Activated CD4-positive, alpha-beta T cell treated with anti-CD3 and anti-CD28 coated beads, Interleukin-2, amount 50 U/mL, for 4 hours (primary cell): ENCODE results near the gene NR2F2.

Experiments
- DNase-seq, 2 experiments: peaks; one replicate each; pipeline ENCODE4 v3.0.0-alpha.2; 2020

Gene NR2F2

GRCh38 chr15:96333131-96334016 lies 2.9 kb downstream of the NR2F2 start:
- no peak for DNase-seq

GRCh38 chr15:96334017-96334704 lies 3.7 kb downstream of the NR2F2 start:
- no peak for DNase-seq

DNA sequence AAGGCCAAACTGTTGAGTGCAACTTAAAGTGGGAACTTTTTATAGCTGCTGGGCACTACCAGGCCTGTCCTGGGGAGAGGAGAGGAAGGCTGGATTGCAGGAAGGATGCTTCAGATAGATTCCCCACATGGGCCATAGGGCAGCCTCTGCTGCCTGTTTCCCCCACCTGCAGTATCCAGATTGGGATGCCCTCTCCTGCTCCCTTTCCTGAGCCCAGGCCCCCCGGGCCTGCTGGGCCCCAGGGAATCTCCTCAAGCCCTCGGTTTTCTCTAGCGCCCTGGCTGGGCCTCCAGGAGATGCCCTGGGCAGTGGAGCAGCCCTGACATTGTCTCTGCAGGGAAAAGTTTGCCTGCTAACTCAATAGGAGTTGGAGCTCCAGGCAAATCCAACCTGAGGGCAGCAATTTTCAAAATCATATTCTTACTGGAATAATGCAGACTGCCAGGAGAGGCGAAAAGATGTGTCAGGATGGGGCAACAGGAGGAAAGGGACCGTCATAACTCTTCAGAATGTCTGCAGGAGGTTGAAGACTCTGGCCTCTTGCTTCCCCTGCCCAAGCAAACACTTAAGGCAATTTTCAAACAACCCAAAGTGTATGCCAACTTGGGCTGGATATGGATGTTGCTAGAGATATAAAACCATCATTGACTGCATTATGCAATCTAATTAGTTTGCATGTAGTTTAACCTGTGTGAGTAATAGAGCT lies 4.4 kb downstream of the NR2F2 start:
- DNase-seq, result no peak

- no peak for DNase-seq
These were observed 5.0 kb downstream of the NR2F2 start for GRCh38 chr15:96335411-96336024.

GRCh38 chr15:96336108-96336595 lies 5.7 kb downstream of the NR2F2 start:
- DNase-seq, result no peak

DNA sequence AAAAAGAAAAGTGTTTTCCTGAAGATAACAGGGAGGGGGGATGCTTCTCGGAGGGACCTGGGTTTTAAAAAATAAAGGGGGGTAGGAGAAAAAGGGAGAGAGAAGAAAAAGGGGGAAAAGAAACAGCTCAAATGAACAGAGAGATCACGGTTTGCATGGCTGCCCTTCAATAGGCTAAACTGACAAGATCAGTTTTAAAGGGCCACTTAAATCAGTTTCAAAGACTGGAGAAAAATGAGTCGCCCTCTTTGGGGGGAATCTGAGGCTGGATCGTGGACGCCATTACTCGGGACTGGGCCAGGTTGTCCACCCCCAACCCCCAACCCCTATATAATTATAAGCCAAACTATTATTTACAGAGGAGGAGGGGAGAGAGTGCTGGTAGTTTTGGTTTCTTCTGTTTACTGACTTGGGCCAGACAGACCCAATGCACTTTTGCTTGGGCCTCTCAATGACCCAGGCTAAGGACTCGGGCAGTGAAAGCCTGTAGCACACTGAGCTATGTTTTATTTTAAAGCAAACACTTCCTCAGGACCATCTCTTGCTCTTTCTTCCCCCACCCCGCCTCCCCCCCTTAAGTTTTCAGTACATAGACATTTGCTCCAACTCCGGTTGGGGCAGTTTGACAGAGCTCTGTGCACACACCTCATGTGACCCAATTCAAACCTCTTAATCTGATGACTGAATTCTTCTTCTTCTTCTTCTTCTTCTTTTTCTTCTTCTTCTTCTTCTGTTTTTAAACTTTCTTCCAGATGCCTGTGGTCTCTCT lies 6.3 kb downstream of the NR2F2 start:
- no peak for DNase-seq

GRCh38 chr15:96337365-96338023 lies 7.0 kb downstream of the NR2F2 start:
- DNase-seq, result no peak

GRCh38 chr15:96338074-96338765 lies 7.7 kb downstream of the NR2F2 start:
- DNase-seq, result no peak

GRCh38 chr15:96338766-96339618 lies 8.5 kb downstream of the NR2F2 start:
- no peak for DNase-seq

GRCh38 chr15:96339619-96340347 lies 9.3 kb downstream of the NR2F2 start:
- no peak for DNase-seq

DNA sequence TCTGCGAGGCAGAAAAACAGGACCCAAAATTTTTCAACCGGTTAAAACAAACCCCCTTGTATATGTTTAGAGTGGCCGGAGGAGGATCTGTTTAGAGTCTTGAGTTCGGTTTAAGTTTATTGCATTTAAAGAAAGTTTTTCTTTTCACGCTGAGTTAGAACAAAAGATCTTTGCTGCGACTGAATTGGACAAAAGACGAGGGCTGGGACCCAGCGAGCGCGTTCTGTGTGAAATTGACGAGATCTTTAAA lies 9.8 kb downstream of the NR2F2 start:
- no peak for DNase-seq

DNA sequence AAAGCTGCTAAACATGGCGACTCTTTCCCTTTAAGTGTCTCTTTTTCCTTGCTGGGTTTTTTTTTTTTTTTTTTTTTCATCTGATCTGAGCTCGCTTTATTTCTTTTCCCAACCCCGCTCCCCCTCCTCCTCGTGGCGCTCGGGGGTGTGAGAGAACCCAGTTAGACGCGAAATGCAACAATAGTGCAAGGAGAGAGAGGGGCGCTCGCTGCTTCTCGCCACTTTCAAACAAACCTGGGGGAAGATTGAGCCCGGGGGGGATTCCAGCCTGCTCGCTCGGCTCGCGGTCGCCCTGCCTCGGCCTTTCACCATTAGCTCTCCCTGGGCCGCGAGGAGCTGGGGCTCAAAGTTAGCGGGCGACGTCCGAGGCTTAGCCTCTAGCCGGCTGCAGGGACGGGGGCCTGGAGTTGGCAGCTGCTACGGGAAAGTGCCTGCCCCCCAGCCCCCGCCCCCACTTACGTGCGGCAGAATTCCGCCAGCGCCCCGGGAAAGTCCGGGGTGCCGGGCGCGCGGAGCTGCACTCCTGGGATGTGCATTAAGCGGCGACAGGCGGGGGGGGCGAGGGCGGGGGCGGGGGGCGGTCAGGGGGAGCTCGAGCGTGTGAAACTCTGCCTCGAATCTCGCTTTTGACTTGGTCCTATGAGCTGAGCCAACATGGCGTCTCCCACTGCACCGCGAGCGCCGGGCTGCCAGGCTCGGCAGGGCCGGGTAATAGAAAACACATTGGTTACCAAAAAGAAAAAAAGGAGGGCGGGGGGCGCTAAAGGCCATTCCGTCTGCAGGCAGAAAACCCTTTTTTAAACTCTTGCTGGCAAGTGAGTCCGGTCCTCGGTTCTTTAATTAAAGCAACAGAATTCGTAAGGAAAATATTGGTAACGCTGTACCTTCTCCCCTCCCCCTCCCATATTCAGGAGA lies 10.4 kb downstream of the NR2F2 start:
- no peak for DNase-seq

GRCh38 chr15:96341513-96342405 lies 11.3 kb downstream of the NR2F2 start:
- no peak for DNase-seq

GRCh38 chr15:96342406-96343112 lies 12.1 kb downstream of the NR2F2 start:
- no peak for DNase-seq

DNA sequence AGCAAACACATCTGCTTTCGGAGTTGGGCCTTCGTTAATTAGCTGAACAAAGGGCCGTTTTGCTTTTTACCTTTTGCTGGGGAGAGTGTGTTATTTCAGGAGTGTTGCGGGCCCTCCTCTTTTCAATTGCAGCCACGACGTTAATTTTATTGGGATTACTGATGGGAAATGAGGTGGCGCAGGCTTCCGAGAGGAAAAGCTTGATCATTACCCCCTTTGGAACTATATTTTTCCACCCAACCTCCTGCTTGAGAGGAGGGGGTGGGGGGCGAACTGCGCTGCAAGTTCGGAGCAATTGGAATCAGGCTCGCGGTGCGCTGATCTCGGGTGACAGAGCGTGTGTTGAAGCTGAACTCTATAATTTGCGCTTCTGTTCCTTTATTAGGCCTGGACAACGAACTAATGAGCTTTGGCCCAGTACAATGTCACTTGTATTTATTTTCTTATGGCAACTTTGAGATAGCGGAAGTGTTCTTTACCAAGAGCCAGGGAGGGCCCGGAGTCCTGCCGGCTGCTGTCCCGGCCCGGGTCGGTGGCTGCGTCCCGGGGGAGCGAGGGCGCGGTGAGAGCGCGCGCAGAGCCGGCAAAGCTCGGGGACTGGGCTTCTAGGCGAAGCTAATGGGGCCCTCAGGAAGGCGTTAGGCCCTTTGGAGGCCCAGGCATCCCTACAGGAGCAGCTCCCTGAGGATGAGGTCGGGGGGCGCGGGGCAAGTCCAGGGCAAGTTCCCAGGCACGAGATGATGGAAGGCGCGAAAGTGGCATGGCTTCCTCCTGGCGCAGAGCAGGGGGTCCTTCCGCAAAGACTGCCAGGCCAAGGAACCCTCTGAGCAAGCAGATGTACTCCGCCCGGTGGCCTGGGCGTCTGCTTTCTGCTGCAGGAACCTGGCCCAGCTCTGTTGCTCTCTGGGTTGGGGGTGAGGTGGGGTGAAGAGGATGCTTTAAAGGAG lies 12.9 kb downstream of the NR2F2 start:
- no peak for DNase-seq
